ENCODE results near the gene RER1. TPM values are rescaled to one million over a fixed set of nuclear protein-coding genes. Genes with fewer than 3 reads are reported as not detected.
A peak's percentile ranks its signal among the peaks of the same experiment; 100 is the strongest.

RER1 gene
- total RNA-seq, 4 donors from 2014 or later: 42.9 to 141 (median 120) TPM

- Histone ChIP-seq H3K27ac (no peak overlapping the region), H3K27me3 (no peaks in the 10 kb centered on the region), H3K36me3 (no peaks in the 10 kb centered on the region), H3K4me1 (no peaks in the 10 kb centered on the region), H3K4me3 (no peak overlapping the region), H3K9me3 (no peaks in the 10 kb centered on the region)
- DNase-seq: peak in 1 of 3 donors; percentile 33
- no peak for TF ChIP-seq CTCF (IDR thresholded peaks at IDR 0.05)
- TF ChIP-seq POLR2A (IDR thresholded peaks at IDR 0.05): no peak
Observed at GRCh38 chr1:2373551-2374251, 17.9 kb upstream of the RER1 start.

GRCh38 chr1:2374252-2375155 lies 17.1 kb upstream of the RER1 start:
- H3K9me3 ChIP-seq: no peaks in the 10 kb centered on the region
- TF ChIP-seq POLR2A (IDR thresholded peaks at IDR 0.05): no peak
- DNase-seq: peak in 1 of 3 donors; percentile 42
- no peaks in the 10 kb centered on the region for H3K36me3 ChIP-seq
- no peaks in the 10 kb centered on the region for H3K27me3 ChIP-seq
- no peak overlapping the region for H3K4me3 ChIP-seq
- no peak overlapping the region for H3K27ac ChIP-seq
- H3K4me1 ChIP-seq: no peaks in the 10 kb centered on the region

- Histone ChIP-seq H3K4me1 (no peaks in the 10 kb centered on the region), H3K36me3 (no peaks in the 10 kb centered on the region), H3K27ac (no peak overlapping the region), H3K9me3 (no peaks in the 10 kb centered on the region), H3K4me3 (no peak overlapping the region), H3K27me3 (no peaks in the 10 kb centered on the region)
- DNase-seq: peak in 1 of 3 donors; percentile 28
- TF ChIP-seq CTCF (IDR thresholded peaks at IDR 0.05) (no peak), POLR2A (IDR thresholded peaks at IDR 0.05) (no peak)
Observed at GRCh38 chr1:2375246-2375922, 16.3 kb upstream of the RER1 start.

- no peaks in the 10 kb centered on the region for H3K4me1 ChIP-seq
- no peaks in the 10 kb centered on the region for H3K36me3 ChIP-seq
- no peak overlapping the region for H3K4me3 ChIP-seq
- peak in 1 of 3 donors; percentile 46 for DNase-seq
- no peaks in the 10 kb centered on the region for H3K9me3 ChIP-seq
- H3K27ac ChIP-seq: no peak overlapping the region
- TF ChIP-seq CTCF (IDR thresholded peaks at IDR 0.05) (no peak), POLR2A (IDR thresholded peaks at IDR 0.05) (no peak)
- H3K27me3 ChIP-seq: no peaks in the 10 kb centered on the region
Observed at GRCh38 chr1:2375923-2376260, 15.7 kb upstream of the RER1 start.

- H3K9me3 ChIP-seq: no peaks in the 10 kb centered on the region
- peaks cover 0 to 2% (median under 1%) of the 10 kb centered on the region in 4 donors for H3K4me1 ChIP-seq
- no peaks in the 10 kb centered on the region for H3K27me3 ChIP-seq
- TF ChIP-seq CTCF (IDR thresholded peaks at IDR 0.05): no peak
- TF ChIP-seq POLR2A (IDR thresholded peaks at IDR 0.05): no peak
- H3K27ac ChIP-seq: no peak overlapping the region
- H3K4me3 ChIP-seq: no peak overlapping the region
- DNase-seq: peak in 1 of 3 donors; percentile 33
- no peaks in the 10 kb centered on the region for H3K36me3 ChIP-seq
Observed at GRCh38 chr1:2376261-2376741, 15.3 kb upstream of the RER1 start.
